ENCODE results near the gene MAP2K5. TPM values are rescaled to one million over a fixed set of nuclear protein-coding genes. Genes with fewer than 3 reads are reported as not detected.

The MAP2K5 gene
- total RNA-seq, 1 donor from 2014 or later = 11.6 TPM

GRCh38 chr15:67778968-67779548, 236.6 kb downstream of the MAP2K5 start:
- H4K20me1 ChIP-seq (ENCODE audit: insufficient read depth, low read length) = peaks cover 3% of the 10 kb centered on the region
- no peaks in the 10 kb centered on the region for H3K79me2 ChIP-seq (ENCODE audit: insufficient read depth, low read length)
- TF ChIP-seq EZH2 (IDR thresholded peaks at IDR 0.05; ENCODE audit: insufficient read depth, low read length) (no peak), CTCF (IDR thresholded peaks at IDR 0.05; ENCODE audit: insufficient read depth, low read depth, low read length) (no peak)
- H3K4me3 Mint-ChIP-seq (ENCODE audit: unreplicated experiment) = no peak overlapping the region
- H3K9me3 Mint-ChIP-seq (ENCODE audit: unreplicated experiment) = no peaks in the 10 kb centered on the region
- no peak overlapping the region for H3K4me3 ChIP-seq (ENCODE audit: insufficient read depth, low read depth, low read length)
- H3K36me3 ChIP-seq (ENCODE audit: insufficient read depth, low read length) = no peaks in the 10 kb centered on the region
- peaks cover 15% of the 10 kb centered on the region for H3K4me1 Mint-ChIP-seq (ENCODE audit: low read depth, unreplicated experiment)
- no peak overlapping the region for H3K4me2 ChIP-seq (ENCODE audit: low read length)
- no peaks in the 10 kb centered on the region for H3K9me3 ChIP-seq (ENCODE audit: insufficient read depth, low read depth, low read length)
- no peak for DNase-seq (ENCODE audit: low read depth)
- H3K27ac Mint-ChIP-seq (ENCODE audit: unreplicated experiment) = no peak overlapping the region
- H2AFZ ChIP-seq (ENCODE audit: low read depth, low read length) = no peak overlapping the region
- no peaks in the 10 kb centered on the region for H3K27me3 ChIP-seq (ENCODE audit: insufficient read depth, low read length)
- FAIRE-seq = no peak
- peaks cover 2% of the 10 kb centered on the region for H3K27me3 Mint-ChIP-seq (ENCODE audit: low read depth, unreplicated experiment)
- no peak overlapping the region for H3K27ac ChIP-seq (ENCODE audit: low read depth, low read length)
- no peak overlapping the region for H3K9ac ChIP-seq (ENCODE audit: low read length)
- H3K36me3 Mint-ChIP-seq (ENCODE audit: low read depth, unreplicated experiment) = peaks cover 10% of the 10 kb centered on the region
- peaks cover 9% of the 10 kb centered on the region for H3K4me1 ChIP-seq (ENCODE audit: insufficient read depth, low read length)

- no peak overlapping the region for H3K27ac Mint-ChIP-seq (ENCODE audit: unreplicated experiment)
- no peak for TF ChIP-seq CTCF (IDR thresholded peaks at IDR 0.05; ENCODE audit: insufficient read depth, low read depth, low read length)
- no peak for TF ChIP-seq EZH2 (IDR thresholded peaks at IDR 0.05; ENCODE audit: insufficient read depth, low read length)
- Histone ChIP-seq H3K4me1 (ENCODE audit: insufficient read depth, low read length) (peaks cover 9% of the 10 kb centered on the region), H4K20me1 (ENCODE audit: insufficient read depth, low read length) (peaks cover 3% of the 10 kb centered on the region), H2AFZ (ENCODE audit: low read depth, low read length) (no peak overlapping the region), H3K4me2 (ENCODE audit: low read length) (no peak overlapping the region), H3K9me3 (ENCODE audit: insufficient read depth, low read depth, low read length) (no peaks in the 10 kb centered on the region), H3K36me3 (ENCODE audit: insufficient read depth, low read length) (no peaks in the 10 kb centered on the region), H3K27ac (ENCODE audit: low read depth, low read length) (no peak overlapping the region), H3K27me3 (ENCODE audit: insufficient read depth, low read length) (no peaks in the 10 kb centered on the region), H3K4me3 (ENCODE audit: insufficient read depth, low read depth, low read length) (no peak overlapping the region), H3K9ac (ENCODE audit: low read length) (no peak overlapping the region), H3K79me2 (ENCODE audit: insufficient read depth, low read length) (no peaks in the 10 kb centered on the region)
- peaks cover 15% of the 10 kb centered on the region for H3K4me1 Mint-ChIP-seq (ENCODE audit: low read depth, unreplicated experiment)
- no peaks in the 10 kb centered on the region for H3K9me3 Mint-ChIP-seq (ENCODE audit: unreplicated experiment)
- peaks cover 8% of the 10 kb centered on the region for H3K36me3 Mint-ChIP-seq (ENCODE audit: low read depth, unreplicated experiment)
- DNase-seq (ENCODE audit: low read depth) (no peak), FAIRE-seq (no peak)
- no peak overlapping the region for H3K4me3 Mint-ChIP-seq (ENCODE audit: unreplicated experiment)
- H3K27me3 Mint-ChIP-seq (ENCODE audit: low read depth, unreplicated experiment) = peaks cover 2% of the 10 kb centered on the region
These were observed 237.1 kb downstream of the MAP2K5 start for GRCh38 chr15:67779549-67780111.

- Mint-ChIP-seq H3K4me1 (ENCODE audit: low read depth, unreplicated experiment) (peaks cover 15% of the 10 kb centered on the region), H3K4me3 (ENCODE audit: unreplicated experiment) (no peak overlapping the region), H3K27me3 (ENCODE audit: low read depth, unreplicated experiment) (peaks cover 2% of the 10 kb centered on the region), H3K27ac (ENCODE audit: unreplicated experiment) (no peak overlapping the region), H3K36me3 (ENCODE audit: low read depth, unreplicated experiment) (peaks cover 7% of the 10 kb centered on the region), H3K9me3 (ENCODE audit: unreplicated experiment) (no peaks in the 10 kb centered on the region)
- Histone ChIP-seq H3K9ac (ENCODE audit: low read length) (no peak overlapping the region), H3K4me2 (ENCODE audit: low read length) (no peak overlapping the region), H2AFZ (ENCODE audit: low read depth, low read length) (no peak overlapping the region), H3K9me3 (ENCODE audit: insufficient read depth, low read depth, low read length) (no peaks in the 10 kb centered on the region), H4K20me1 (ENCODE audit: insufficient read depth, low read length) (peaks cover 3% of the 10 kb centered on the region), H3K4me3 (ENCODE audit: insufficient read depth, low read depth, low read length) (no peak overlapping the region), H3K27me3 (ENCODE audit: insufficient read depth, low read length) (no peaks in the 10 kb centered on the region), H3K36me3 (ENCODE audit: insufficient read depth, low read length) (no peaks in the 10 kb centered on the region), H3K4me1 (ENCODE audit: insufficient read depth, low read length) (peaks cover 9% of the 10 kb centered on the region), H3K79me2 (ENCODE audit: insufficient read depth, low read length) (no peaks in the 10 kb centered on the region), H3K27ac (ENCODE audit: low read depth, low read length) (no peak overlapping the region)
- DNase-seq (ENCODE audit: low read depth) (no peak), FAIRE-seq (no peak)
- TF ChIP-seq CTCF (IDR thresholded peaks at IDR 0.05; ENCODE audit: insufficient read depth, low read depth, low read length) (no peak), EZH2 (IDR thresholded peaks at IDR 0.05; ENCODE audit: insufficient read depth, low read length) (no peak)
These were observed 238.6 kb downstream of the MAP2K5 start for GRCh38 chr15:67781061-67781460.

Measured in astrocyte (in vitro differentiated cells and primary cell).